8988T (cell line): Measurements from ENCODE around the gene ADSS1.

ENCODE experiments used
- DNase-seq: peaks from one replicate; pipeline ENCODE4 v3.0.0; 2011

Gene ADSS1

GRCh38 chr14:104771918-104772706 lies 48.1 kb downstream of the ADSS1 start:
- no peak for DNase-seq

- DNase-seq: no peak
Observed at GRCh38 chr14:104772707-104773504, 48.9 kb downstream of the ADSS1 start.

DNA sequence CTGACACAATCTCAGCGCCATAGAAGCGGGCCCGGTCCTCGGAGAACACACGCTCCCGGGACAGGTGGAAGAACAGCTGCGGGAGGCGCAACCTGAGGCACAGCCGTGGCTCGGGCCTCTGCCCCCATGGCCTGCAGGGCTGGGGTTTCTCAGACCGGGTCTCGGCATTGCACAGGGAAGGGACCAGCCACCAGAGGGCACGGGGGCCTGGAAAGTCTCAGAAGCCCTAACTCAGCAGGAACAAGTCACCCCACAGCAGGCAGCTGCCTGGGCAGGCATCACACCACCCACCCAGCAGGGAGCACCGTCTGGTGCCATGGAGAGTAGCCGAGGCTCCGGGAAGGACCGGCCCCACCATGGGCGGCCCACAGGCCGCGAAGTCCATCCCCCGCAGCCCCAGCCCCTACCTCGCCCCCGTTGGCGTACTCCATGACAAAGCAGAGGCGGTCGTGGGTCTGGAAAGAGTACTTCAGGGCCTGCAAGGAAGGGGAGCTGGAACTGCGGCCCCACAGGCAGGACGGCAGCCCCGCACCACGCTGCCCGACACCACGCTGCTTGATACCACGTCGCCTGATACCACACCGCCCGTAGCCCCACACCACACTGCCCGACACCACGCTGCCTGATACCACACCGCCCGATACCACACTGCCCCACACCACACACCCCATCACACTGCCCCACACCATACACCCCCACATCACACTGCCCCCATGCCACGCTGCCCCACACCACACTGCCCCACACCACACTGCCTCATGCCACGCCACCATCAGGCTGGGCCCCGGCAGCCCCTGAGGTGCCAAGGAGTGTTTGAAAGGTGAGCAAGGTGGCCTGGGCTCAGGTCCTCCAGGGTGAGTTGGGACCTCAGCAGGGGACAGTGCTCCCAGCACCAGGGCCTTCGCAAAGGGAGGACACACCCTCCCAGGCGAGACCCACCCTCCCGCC lies 49.8 kb downstream of the ADSS1 start:
- peak; percentile 67 for DNase-seq

- peak; percentile 20 for DNase-seq
Observed at GRCh38 chr14:104774453-104775072, 50.5 kb downstream of the ADSS1 start.

DNA sequence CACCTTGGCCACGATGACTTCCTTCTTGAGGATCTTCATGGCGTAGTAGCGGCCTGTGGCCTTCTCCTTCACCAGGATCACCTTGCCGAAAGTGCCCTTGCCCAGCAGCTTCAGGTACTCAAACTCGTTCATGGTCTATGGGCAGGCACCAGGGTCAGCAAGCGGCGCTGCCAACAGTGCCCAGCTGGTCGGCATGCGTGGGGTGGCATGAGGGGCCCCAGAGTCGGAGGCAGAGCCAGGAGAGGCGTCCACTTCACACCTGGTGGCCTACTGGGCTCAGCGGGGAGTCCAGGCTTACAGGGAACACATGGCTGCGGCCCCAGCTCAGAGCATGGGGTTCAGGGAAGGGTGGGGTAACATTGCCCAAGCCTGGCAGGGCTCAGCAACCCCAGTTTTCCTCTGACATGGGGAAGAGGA lies 51.1 kb downstream of the ADSS1 start:
- DNase-seq: no peak

GRCh38 chr14:104776481-104776880 lies 52.5 kb downstream of the ADSS1 start:
- peak; percentile 18 for DNase-seq

DNA sequence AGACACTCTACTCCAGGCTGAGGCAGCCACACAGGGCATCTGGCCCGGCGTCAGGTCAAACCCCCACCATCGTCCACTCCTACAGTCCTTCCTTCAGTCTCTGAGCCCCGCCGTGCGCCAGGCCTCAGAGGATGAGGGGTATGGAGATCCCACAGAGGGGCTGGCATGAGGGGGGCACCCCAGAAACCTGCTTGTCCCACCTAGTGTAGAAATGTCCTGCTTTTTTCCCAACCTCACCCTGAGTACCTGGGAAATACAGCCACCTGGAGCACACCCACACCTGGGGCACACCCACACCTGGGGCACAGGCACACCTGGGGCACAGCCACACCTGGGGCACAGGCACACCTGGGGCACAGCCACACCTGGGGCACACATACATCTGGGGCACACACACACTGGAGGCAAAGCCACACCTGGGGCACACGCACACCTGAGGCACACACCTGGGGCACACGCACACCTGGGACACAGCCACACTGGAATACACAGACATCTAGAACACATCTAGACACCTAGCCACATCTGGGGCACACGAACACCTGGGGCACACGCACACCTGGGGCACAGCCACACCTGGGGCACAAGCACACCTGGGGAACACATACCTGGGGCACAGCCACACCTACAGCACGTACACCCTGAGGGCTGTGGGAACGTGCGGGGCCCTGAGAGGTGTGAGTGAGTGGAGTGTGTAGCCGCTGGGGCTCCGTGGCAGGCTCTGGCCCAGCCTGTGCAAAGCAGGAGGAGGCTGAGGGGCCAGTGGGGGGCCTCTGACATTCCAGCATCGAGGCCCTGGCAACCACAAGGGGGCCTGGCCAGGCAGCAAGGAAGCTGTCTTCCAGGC lies 53.2 kb downstream of the ADSS1 start:
- peak; percentile 41 for DNase-seq

DNA sequence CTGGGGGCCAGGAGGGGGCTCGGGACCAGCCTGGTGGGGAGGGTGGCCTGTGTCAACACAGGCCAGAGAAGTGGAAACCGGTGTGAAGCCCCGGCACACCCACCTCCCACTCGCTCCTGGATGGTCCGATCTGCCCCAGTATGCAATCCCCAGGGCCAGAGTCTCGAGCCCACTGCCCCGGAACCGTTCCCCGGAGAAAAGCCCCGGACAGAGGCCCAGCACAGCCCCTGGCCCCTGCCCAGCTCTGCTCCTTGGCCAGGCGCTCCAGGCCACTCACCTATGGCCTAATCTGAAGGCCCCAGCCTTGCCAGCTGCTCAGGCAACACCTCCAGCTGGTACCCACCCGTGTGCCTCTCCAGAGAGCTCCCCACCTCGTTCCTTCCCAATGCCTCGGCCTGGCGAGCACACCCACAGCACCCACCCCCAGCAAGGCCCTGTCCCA lies 53.8 kb downstream of the ADSS1 start:
- DNase-seq: peak; percentile 27

GRCh38 chr14:104778694-104779331 lies 54.8 kb downstream of the ADSS1 start:
- peak; percentile 49 for DNase-seq

GRCh38 chr14:104779776-104780512 lies 55.9 kb downstream of the ADSS1 start:
- no peak for DNase-seq

GRCh38 chr14:104780513-104781030 lies 56.5 kb downstream of the ADSS1 start:
- DNase-seq: no peak

DNA sequence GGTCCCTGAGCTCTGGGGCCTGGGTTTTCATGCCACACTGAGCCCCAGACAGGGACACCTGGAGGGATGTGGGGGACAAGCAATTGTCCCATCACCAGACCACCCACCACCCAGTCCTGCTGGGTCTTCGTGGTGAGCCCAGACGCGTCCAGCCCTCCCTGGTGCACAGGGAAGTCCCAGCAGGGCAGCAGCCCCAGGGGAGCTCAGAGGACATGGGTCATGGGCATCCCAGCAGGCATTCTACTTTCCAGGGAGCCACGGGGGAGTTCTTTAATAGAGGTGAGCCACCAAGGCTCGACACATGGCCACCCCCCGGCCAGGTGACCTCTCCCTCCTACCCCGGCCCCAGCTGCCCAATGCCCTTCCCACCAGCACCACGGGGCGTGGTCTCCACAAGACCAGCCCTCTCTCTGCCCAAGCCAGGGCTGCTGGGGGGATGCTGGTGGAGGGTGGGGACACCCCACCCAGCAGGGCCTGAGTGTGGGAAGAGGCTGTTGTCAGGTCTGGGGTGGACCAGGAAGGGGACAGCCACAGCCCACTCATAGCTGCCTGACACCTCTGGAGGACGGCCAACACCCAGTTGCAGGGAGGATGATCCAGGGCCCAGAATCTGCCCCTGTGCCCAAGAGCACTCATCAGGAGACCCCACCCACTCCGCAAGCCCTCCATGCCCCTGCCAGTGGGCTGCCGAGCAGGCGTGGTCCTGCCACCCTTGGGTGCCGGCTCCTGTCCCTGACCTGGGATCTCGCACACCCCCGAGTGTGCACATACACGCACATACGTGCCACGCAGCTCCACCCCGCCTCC lies 57.4 kb downstream of the ADSS1 start:
- DNase-seq: peak; percentile 24

DNA sequence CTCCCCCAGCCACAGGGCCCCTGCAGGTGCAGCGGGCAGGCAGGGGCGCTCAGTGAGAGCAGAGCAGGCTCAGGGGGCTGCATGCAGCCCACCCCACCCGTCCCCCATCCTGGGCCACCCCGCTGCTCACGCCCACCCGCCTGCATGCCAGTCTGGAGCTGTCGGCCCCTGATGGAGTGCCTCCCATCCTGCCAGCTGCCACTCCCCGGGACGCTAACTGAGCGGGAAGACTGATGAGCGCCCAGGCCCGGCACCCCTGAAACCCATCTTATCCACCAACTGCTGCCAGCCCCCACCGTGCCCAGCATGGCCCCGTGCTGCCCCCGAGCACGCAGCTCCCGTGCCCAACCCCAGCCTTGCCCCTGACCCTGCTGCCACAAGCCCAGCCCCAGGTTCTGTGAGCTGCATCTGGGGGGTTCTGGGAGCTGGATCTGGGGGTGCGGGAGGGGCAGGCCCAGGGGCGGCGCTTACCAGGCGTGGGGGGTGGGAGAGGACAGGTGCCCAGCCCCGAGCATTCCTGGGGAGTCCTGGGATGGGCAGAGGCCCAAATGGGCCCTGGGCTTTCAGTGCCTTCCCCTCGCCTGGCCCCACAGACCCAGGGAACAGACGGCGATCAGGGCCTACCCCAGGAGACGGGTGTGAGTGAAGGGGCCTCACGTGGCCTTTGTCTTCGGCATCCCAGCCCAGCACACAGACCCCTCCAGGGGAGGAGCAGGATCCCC lies 58.2 kb downstream of the ADSS1 start:
- no peak for DNase-seq

DNA sequence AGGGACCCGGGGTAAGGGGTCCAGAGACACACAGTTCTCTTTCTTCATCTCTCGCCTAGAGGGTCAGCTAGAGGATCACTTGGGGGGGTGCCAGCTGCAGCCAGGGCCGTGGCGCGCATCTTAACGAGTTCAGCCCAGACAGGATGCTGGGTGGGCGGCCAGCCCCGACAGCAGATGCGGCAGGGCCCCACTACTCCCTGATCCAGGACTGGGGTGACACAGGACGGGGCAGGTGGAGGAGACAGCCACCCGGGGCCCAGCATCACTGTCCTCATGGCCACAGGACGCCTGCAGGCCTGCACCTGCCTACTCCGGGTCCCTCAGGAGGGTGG lies 58.7 kb downstream of the ADSS1 start:
- DNase-seq: no peak

DNA sequence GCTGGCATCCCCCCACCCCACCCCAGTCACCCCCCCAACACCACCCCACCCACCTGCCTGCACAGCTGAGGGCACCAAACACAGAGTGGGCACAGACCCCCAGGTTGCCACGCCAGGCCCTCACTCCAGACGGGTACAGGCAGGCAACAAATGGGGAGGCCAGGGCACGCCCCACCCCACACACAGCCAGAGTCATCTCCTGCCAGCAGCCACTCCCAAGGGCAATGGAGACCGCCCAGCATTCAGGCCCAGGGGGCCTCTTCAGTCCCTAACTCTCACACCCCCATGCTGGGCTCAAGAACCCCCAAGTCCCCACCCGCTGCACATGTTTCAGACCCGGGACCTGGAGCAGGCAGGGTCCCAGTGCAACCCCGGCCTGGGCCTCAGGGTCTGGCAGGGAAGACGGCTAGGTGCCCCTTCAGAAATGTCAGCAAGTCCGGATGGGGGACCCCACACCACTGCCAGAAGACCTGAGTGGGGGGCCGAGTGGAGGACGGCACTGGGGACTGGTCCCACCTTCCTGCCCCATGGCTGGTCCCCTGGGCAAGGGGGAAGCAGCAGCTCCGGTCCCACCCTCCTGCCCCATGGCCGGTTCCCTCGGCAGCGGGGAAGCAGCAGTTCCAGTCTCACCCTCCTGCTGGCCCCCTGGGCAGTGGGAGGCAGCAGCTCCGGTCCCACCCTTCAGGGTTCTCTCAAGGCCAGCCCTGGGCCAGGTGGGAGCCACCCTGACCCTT lies 59.6 kb downstream of the ADSS1 start:
- no peak for DNase-seq

DNA sequence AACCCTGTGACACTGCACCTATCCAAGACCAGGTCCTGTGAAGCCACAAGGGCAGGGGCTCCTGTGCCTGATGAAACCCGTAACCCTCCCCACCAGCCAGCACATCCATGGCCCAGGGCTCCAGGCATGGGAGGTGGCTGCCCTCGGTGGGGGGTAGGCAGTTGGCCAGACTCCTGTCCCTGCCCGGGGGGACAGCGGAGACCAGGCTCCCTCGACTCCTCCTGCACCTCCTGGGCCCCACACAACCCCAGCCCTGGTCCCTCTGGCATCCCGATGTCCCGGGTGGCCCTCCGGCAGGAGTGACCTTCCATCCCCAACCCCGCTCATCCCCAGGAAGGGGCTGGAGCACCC lies 60.2 kb downstream of the ADSS1 start:
- DNase-seq: no peak

DNA sequence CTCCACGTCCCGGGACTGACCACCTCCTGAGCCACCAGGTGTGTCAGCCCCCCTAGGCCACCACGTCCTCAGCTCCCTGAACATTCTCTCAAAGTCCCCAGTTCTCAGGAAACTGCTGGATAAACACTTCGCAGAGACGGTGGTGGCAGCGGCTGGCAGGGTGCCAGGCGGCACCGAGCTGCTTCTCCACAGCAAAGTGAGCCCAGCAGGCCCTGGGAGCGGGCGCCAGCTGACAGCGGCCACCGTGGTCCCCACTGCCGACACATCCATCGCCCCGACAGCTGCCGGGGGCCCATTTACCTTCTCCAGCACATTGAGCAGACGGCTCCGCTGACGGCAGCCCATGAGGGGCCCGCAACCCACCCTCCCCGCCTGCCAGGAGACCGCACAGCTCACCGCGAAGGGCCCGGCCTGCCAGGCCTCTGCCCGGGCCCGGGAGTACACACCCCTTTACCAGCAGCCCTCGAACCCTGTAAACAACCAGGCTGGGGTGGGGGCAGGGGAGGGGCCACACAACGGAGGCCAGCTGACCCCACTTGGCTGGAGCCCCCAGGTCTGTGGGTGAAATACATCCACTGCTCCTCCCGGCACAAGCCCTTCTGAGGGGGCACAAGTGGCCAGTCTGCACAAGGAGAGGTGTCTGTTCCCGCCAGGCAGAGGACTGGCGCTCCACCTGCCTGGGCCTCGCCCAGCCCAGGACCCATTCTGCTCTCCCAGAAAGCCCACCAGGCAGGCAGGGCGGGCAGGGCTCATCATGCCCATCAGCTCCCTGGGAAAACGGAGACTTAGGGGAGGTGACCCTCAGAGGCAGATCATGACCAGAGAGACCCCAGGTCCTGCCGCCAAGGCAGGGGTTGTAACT lies 61.0 kb downstream of the ADSS1 start:
- DNase-seq: no peak
